A549 (cell line): ENCODE results near the gene FAM50A. TPM values are rescaled to one million over a fixed set of nuclear protein-coding genes. Genes with fewer than 3 reads are reported as not detected.
A peak's percentile ranks its signal among the peaks of the same experiment; 100 is the strongest.

Experiments used
- ATAC-seq, 2 experiments: fragments of 200-7000 bp in 1 of 2; fragments of >200 bp in 1 of 2; cut with Nextera tagmentation in 1 of 2; cut with Tn5 transposase in 1 of 2; 3 replicates each; pipeline versions ENCODE4 v1.8.0 to v1.9.1; 2018 to 2020; ENCODE audit warnings: mild to moderate bottlenecking in 1 of 2, moderate library complexity in 1 of 2
- CTCF ChIA-PET: fragments of 300-600 bp; sonication (Branson Sonifier 250); formaldehyde crosslinking; extraction: SDS; loops from one replicate; lab custom pipeline; 2021; ENCODE audit warnings: antibody characterized with exemption, inconsistent platforms; lab: Yijun Ruan, JAX
- POLR2A ChIA-PET: fragments of 350-600 bp; formaldehyde crosslinking; extraction: SDS; loops from one replicate; lab custom pipeline; 2021; ENCODE audit warnings: antibody characterized with exemption, inconsistent platforms; lab: Yijun Ruan, JAX
- DNase-seq, 2 experiments: peaks; one replicate each; pipeline versions ENCODE4 v3.0.0 to v3.0.0-alpha.2; 2011 to 2016; ENCODE audit warnings: low read depth in 1 of 2, low spot score in 1 of 2
- FAIRE-seq: peaks from 2 replicates; lab custom pipeline; 2011; peaks lifted over from hg19 to GRCh38; lab: Jason Lieb, UNC
- H3K27ac ChIP-seq, 2 experiments: fragments of >200 bp; sonication (Bioruptor Twin); formaldehyde crosslinking; 3 replicates each; pipeline ENCODE4 v1.5.1; 2016 to 2017
- H3K4me1 ChIP-seq: fragments of >200 bp; sonication (Bioruptor Twin); formaldehyde crosslinking; 3 replicates; pipeline ENCODE4 v1.6.1; 2016
- H3K4me2 ChIP-seq: fragments of >200 bp; sonication (Bioruptor Twin); formaldehyde crosslinking; 3 replicates; pipeline ENCODE4 v1.6.1; 2016
- H3K4me3 ChIP-seq: fragments of >200 bp; sonication (Bioruptor Twin); formaldehyde crosslinking; 3 replicates; pipeline ENCODE4 v1.5.1; 2016
- H3K9me3 ChIP-seq: fragments of >200 bp; sonication (Bioruptor Twin); formaldehyde crosslinking; 3 replicates; pipeline ENCODE4 v1.6.1; 2016
- BCL3 ChIP-seq: fragments of >200 bp; sonication (Bioruptor Twin); formaldehyde crosslinking; IDR thresholded peaks from 3 replicates; pipeline ENCODE4 v1.6.1; 2016
- BHLHE40 ChIP-seq: IDR thresholded peaks from 2 replicates; pipeline ENCODE4 v1.6.1; 2012; ENCODE audit warnings: low read depth, low read length, inconsistent platforms
- CBX8 ChIP-seq: fragments of 200-600 bp; sonication (generic); IDR thresholded peaks from 2 replicates; pipeline ENCODE4 v1.6.1; 2016
- EHF ChIP-seq: fragments of 250-450 bp; sonication (Bioruptor Pico); IDR thresholded peaks from 2 replicates; pipeline ENCODE4 v1.5.0; 2020; ENCODE audit warnings: mild to moderate bottlenecking
- EP300 ChIP-seq, 2 experiments: fragments of >200 bp; sonication (Bioruptor Twin); formaldehyde crosslinking; IDR thresholded peaks; 2 replicates in 1 of 2; 3 replicates in 1 of 2; pipeline ENCODE4 v1.6.1; 2016 to 2017
- HOXB5 ChIP-seq: fragments of 250-450 bp; sonication (Bioruptor Pico); IDR thresholded peaks from 2 replicates; pipeline ENCODE4 v1.5.0; 2020; ENCODE audit warnings: mild to moderate bottlenecking, moderate library complexity
- MYC ChIP-seq: IDR thresholded peaks from 2 replicates; pipeline ENCODE4 v1.6.1; 2012; ENCODE audit warnings: mild to moderate bottlenecking, inconsistent platforms, low read length, improper control_type of control experiment, borderline replicate concordance
- NPAS2 ChIP-seq: fragments of 250-450 bp; sonication (Bioruptor Pico); IDR thresholded peaks from 2 replicates; pipeline ENCODE4 v1.8.0; 2022; ENCODE audit warnings: mild to moderate bottlenecking, moderate library complexity, borderline replicate concordance
- PHF8 ChIP-seq: fragments of 200-600 bp; sonication (generic); IDR thresholded peaks from 2 replicates; pipeline ENCODE4 v1.6.1; 2016; ENCODE audit warnings: low read depth, mild to moderate bottlenecking, antibody characterized with exemption, moderate library complexity, borderline replicate concordance
- RCOR1 ChIP-seq: fragments of 150-350 bp; IDR thresholded peaks from 2 replicates; pipeline ENCODE4 v1.6.1; 2014; ENCODE audit warnings: antibody characterized with exemption, low read length, low read depth
- RFX5 ChIP-seq: fragments of 450-650 bp; IDR thresholded peaks from 2 replicates; pipeline ENCODE4 v1.7.1; 2014; ENCODE audit warnings: antibody characterized with exemption, mild to moderate bottlenecking, moderate library complexity
- RNF2 ChIP-seq: fragments of 200-600 bp; sonication (generic); IDR thresholded peaks from 2 replicates; pipeline ENCODE4 v1.6.1; 2016; ENCODE audit warnings: low read depth, mild to moderate bottlenecking, antibody characterized with exemption, moderate library complexity, borderline replicate concordance
- ZC3H11A ChIP-seq: fragments of 450-650 bp; IDR thresholded peaks from 2 replicates; pipeline ENCODE4 v1.6.1; 2014; ENCODE audit warnings: antibody characterized with exemption, mild to moderate bottlenecking
- WGBS: methylation state at CpG from one replicate; pipeline ENCODE4 v1.1.6; 2017; ENCODE audit errors: missing lambda C conversion rate; 5-methylcytosine and 5-hydroxymethylcytosine counted together
- polyA plus RNA-seq, 4 experiments: library from polyadenylated mRNA; depleted of rRNA in 3 of 4; stranded (reverse); fragments of >200 nt; fragmentation: RNase III in 1 of 4; extraction: RNeasy Plus Mini Kit Qiagen cat#74134 plus additional on column Dnase treatment in 1 of 4; gene quantifications; 2 replicates in 3 of 4; 3 replicates in 1 of 4; pipeline ENCODE4 v1.2.3, GENCODE V29; 2011 to 2017
- TF ChIP-seq, protein P1 (sequence below): fragments of 200-600 bp; sonication (generic); IDR thresholded peaks from 2 replicates; pipeline ENCODE4 v1.6.1; 2016; ENCODE audit warnings: antibody characterized with exemption, mild to moderate bottlenecking, moderate library complexity
- TF ChIP-seq, protein P2 (sequence below): fragments of >200 bp; sonication (Bioruptor Twin); formaldehyde crosslinking; IDR thresholded peaks from 3 replicates; pipeline ENCODE4 v1.5.1; 2016
- TF ChIP-seq, protein P3 (sequence below): IDR thresholded peaks from 2 replicates; pipeline ENCODE4 v1.6.1; 2012
- TF ChIP-seq, protein P4 (sequence below): fragments of >200 bp; sonication (Bioruptor Twin); formaldehyde crosslinking; IDR thresholded peaks from 2 replicates; pipeline ENCODE4 v1.6.1; 2016

FAM50A gene
- polyA plus RNA-seq, 2 of the 4 experiments (the other 2 are of a cell fraction), result 57.8 to 123 TPM

GRCh38 chrX:154443479-154443910, 446 bp upstream of the FAM50A start:
- WGBS, result 36% methylated on average over 10 of the region's 10 CpGs
- peak overlapping the region; percentile 99 for H3K4me2 ChIP-seq
- POLR2A ChIA-PET, result interaction anchor here (0.7 kb wide), 1 partner anchor 9 kb away, joined by 3 read pairs; no protein-coding TSS in a partner anchor

GRCh38 chrX:154444755-154445246, 860 bp downstream of the FAM50A start:
- TF ChIP-seq MYC (no peak), ZC3H11A (no peak), RNF2 (no peak), HOXB5 (CRISPR knock-in tag) (no peak), CBX8 (no peak), EP300 (IDR thresholded peaks at IDR 0.05) (no peak)
- TF ChIP-seq, protein P1, sequence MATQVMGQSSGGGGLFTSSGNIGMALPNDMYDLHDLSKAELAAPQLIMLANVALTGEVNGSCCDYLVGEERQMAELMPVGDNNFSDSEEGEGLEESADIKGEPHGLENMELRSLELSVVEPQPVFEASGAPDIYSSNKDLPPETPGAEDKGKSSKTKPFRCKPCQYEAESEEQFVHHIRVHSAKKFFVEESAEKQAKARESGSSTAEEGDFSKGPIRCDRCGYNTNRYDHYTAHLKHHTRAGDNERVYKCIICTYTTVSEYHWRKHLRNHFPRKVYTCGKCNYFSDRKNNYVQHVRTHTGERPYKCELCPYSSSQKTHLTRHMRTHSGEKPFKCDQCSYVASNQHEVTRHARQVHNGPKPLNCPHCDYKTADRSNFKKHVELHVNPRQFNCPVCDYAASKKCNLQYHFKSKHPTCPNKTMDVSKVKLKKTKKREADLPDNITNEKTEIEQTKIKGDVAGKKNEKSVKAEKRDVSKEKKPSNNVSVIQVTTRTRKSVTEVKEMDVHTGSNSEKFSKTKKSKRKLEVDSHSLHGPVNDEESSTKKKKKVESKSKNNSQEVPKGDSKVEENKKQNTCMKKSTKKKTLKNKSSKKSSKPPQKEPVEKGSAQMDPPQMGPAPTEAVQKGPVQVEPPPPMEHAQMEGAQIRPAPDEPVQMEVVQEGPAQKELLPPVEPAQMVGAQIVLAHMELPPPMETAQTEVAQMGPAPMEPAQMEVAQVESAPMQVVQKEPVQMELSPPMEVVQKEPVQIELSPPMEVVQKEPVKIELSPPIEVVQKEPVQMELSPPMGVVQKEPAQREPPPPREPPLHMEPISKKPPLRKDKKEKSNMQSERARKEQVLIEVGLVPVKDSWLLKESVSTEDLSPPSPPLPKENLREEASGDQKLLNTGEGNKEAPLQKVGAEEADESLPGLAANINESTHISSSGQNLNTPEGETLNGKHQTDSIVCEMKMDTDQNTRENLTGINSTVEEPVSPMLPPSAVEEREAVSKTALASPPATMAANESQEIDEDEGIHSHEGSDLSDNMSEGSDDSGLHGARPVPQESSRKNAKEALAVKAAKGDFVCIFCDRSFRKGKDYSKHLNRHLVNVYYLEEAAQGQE, result no peak
- TF ChIP-seq, protein P2, sequence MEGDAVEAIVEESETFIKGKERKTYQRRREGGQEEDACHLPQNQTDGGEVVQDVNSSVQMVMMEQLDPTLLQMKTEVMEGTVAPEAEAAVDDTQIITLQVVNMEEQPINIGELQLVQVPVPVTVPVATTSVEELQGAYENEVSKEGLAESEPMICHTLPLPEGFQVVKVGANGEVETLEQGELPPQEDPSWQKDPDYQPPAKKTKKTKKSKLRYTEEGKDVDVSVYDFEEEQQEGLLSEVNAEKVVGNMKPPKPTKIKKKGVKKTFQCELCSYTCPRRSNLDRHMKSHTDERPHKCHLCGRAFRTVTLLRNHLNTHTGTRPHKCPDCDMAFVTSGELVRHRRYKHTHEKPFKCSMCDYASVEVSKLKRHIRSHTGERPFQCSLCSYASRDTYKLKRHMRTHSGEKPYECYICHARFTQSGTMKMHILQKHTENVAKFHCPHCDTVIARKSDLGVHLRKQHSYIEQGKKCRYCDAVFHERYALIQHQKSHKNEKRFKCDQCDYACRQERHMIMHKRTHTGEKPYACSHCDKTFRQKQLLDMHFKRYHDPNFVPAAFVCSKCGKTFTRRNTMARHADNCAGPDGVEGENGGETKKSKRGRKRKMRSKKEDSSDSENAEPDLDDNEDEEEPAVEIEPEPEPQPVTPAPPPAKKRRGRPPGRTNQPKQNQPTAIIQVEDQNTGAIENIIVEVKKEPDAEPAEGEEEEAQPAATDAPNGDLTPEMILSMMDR, result no peak
- TF ChIP-seq, protein P3, sequence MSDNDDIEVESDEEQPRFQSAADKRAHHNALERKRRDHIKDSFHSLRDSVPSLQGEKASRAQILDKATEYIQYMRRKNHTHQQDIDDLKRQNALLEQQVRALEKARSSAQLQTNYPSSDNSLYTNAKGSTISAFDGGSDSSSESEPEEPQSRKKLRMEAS, result no peak
- ChIA-PET POLR2A (interaction anchor here (0.5 kb wide), 1 partner anchor 101 kb away, joined by 4 read pairs; no protein-coding TSS in a partner anchor), CTCF (interaction anchor here (0.8 to 3.0 kb wide), 3 partner anchors 9 to 71 kb away, joined by 3 to 11 read pairs (median 3); no protein-coding TSS in a partner anchor)
- no peak for DNase-seq
- Histone ChIP-seq H3K4me2 (peak overlapping the region; percentile 99), H3K4me3 (peak overlapping the region; percentile 99), H3K9me3 (no peaks in the 10 kb centered on the region), H3K27ac (peak overlapping the region; percentile 92 to 96), H3K4me1 (peaks cover 12% of the 10 kb centered on the region)
- WGBS, result 92% methylated on average over 2 of the region's 13 CpGs
- peak in 1 of 2 experiments; percentile 43; a peak in 3 of 6 replicates for ATAC-seq
- no peak for FAIRE-seq

More at GRCh38 chrX:154443479-154443910, 446 bp upstream of the FAM50A start:
- no peak for TF ChIP-seq CBX8
- TF ChIP-seq RFX5, result no peak
- TF ChIP-seq PHF8, result no peak
- no peak for TF ChIP-seq BHLHE40
- TF ChIP-seq RCOR1, result no peak
- TF ChIP-seq BCL3, result no peak
- TF ChIP-seq NPAS2 (CRISPR knock-in tag), result no peak
- TF ChIP-seq, protein P4, sequence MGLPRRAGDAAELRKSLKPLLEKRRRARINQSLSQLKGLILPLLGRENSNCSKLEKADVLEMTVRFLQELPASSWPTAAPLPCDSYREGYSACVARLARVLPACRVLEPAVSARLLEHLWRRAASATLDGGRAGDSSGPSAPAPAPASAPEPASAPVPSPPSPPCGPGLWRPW, result no peak
- TF ChIP-seq EHF (CRISPR knock-in tag), result no peak
- TF ChIP-seq, all 56 proteins: peak for 0
- ATAC-seq, result peak; percentile 48 to 54
- Histone ChIP-seq H3K9me3 (no peaks in the 10 kb centered on the region), H3K4me1 (peaks cover 15% of the 10 kb centered on the region), H3K4me3 (peak overlapping the region; percentile 99), H3K27ac (peak overlapping the region; percentile 92 to 96)
- FAIRE-seq, result no peak
- CTCF ChIA-PET, result no interaction called here
- DNase-seq, result no peak
